GM19463 (cell line): ENCODE data around the gene DIABLO.

Experiments used
- ATAC-seq: cut with Tn5 transposase; IDR thresholded peaks from one replicate; pipeline ENCODE4 v1.9.1; 2021; ENCODE audit warnings: mild to moderate bottlenecking, moderate library complexity; ENCODE audit not compliant: unreplicated experiment

Gene DIABLO

DNA sequence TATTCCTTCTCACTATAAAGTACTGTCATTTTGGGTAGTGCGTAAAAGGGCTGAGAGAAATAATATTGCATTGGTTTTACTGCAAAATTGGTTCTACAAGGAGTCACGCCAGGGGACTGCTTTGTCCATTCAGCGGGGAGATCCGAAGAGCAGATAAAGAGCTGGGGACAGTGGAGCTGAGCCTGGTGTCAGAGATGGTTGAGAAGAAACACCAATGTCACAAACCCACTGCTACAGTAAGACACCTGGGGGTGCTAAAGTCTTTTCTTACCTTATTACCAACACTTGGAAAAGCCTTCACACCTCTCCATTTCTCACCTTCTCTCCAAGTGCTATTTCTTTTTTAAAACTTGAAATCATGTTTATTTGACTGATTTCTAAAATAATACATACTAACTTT lies 66.0 kb downstream of the DIABLO start:
- ATAC-seq: no peak

- no peak for ATAC-seq
These were observed 67.1 kb downstream of the DIABLO start for GRCh38 chr12:122158700-122159285.
